ENCODE data around the gene KANK2. TPM values are rescaled to one million over a fixed set of nuclear protein-coding genes. Genes with fewer than 3 reads are reported as not detected.

Gene KANK2
- total and polyA plus RNA-seq, 12 donors = 23.7 to 395 (median 133) TPM

- intact Hi-C loops (cut with DNase I) = no loop called here
- 85 to 92% (median 90%) methylated on average over 14 of the region's 14 CpGs for WGBS, 4 donors
- no peaks in the 10 kb centered on the region for H3K9me3 ChIP-seq (replicated peaks in 1 of 3)
- no peaks in the 10 kb centered on the region for H3K36me3 ChIP-seq (replicated peaks in 1 of 2)
- TF ChIP-seq CTCF (IDR thresholded peaks at IDR 0.05) = no peak
- peak in 1 of 2 donors; percentile 83 for TF ChIP-seq POLR2A (IDR thresholded peaks at IDR 0.05)
- no peak overlapping the region for H3K4me3 ChIP-seq
- peak in 2 of 7 donors; percentile 61 to 81 for DNase-seq
- H3K27me3 ChIP-seq = no peaks in the 10 kb centered on the region
- peaks cover 19 to 22% of the 10 kb centered on the region in 2 donors for H3K4me1 ChIP-seq (replicated peaks in 1 of 2)
- peak overlapping the region in 2 of 5 donors; percentile 52 to 78 for H3K27ac ChIP-seq
Measured at GRCh38 chr19:11148001-11148400, 49.3 kb downstream of the KANK2 start.

- no peak for TF ChIP-seq POLR2A (IDR thresholded peaks at IDR 0.05)
- no peak for TF ChIP-seq CTCF (IDR thresholded peaks at IDR 0.05)
- H3K36me3 ChIP-seq (replicated peaks in 1 of 2) = no peaks in the 10 kb centered on the region
- 95 to 98% (median 97%) methylated on average over 3 of the region's 3 CpGs for WGBS, 4 donors
- peak overlapping the region in 2 of 5 donors; percentile 56 to 71 for H3K27ac ChIP-seq
- intact Hi-C loops (cut with DNase I) = no loop called here
- H3K4me1 ChIP-seq (replicated peaks in 1 of 2) = peaks cover 21 to 30% of the 10 kb centered on the region in 2 donors
- H3K9me3 ChIP-seq (replicated peaks in 1 of 3) = no peaks in the 10 kb centered on the region
- H3K27me3 ChIP-seq = no peaks in the 10 kb centered on the region
- DNase-seq = no peak
- no peak overlapping the region for H3K4me3 ChIP-seq
Measured at GRCh38 chr19:11145536-11145924, 51.8 kb downstream of the KANK2 start.

GRCh38 chr19:11142528-11143171 is 54.7 kb downstream of the KANK2 start:
- H3K27me3 ChIP-seq = no peaks in the 10 kb centered on the region
- no peaks in the 10 kb centered on the region for H3K36me3 ChIP-seq (replicated peaks in 1 of 2)
- H3K4me1 ChIP-seq (replicated peaks in 1 of 2) = peaks cover 44 to 46% of the 10 kb centered on the region in 2 donors
- WGBS, 4 donors = 0 to 7% (median 1%) methylated on average over 4 to 22 of the region's 22 CpGs
- no peaks in the 10 kb centered on the region for H3K9me3 ChIP-seq (replicated peaks in 1 of 3)
- H3K27ac ChIP-seq = peak overlapping the region; percentile 72 to 99 (median 97)
- peak; percentile 93 to 97 (median 96) for DNase-seq
- intact Hi-C loops (cut with DNase I) = no loop called here
- peak in 1 of 2 donors; percentile 33 for TF ChIP-seq POLR2A (IDR thresholded peaks at IDR 0.05)
- TF ChIP-seq CTCF (IDR thresholded peaks at IDR 0.05) = no peak
- peak overlapping the region in 1 of 4 donors; percentile 42 for H3K4me3 ChIP-seq

- intact Hi-C loops (cut with DNase I) = no loop called here
- H3K4me1 ChIP-seq (replicated peaks in 1 of 2) = peaks cover 48 to 50% of the 10 kb centered on the region in 2 donors
- DNase-seq = no peak
- H3K36me3 ChIP-seq (replicated peaks in 1 of 2) = no peaks in the 10 kb centered on the region
- H3K27ac ChIP-seq = peak overlapping the region in 4 of 5 donors; percentile 96 to 99 (median 97)
- H3K4me3 ChIP-seq = no peak overlapping the region
- no peaks in the 10 kb centered on the region for H3K27me3 ChIP-seq
- TF ChIP-seq POLR2A (IDR thresholded peaks at IDR 0.05) (no peak), CTCF (IDR thresholded peaks at IDR 0.05) (no peak)
- 71 to 78% methylated on average over 9 of the region's 9 CpGs; no CpG with 5 or more reads in 2 of the 4 donors for WGBS, 4 donors
- no peaks in the 10 kb centered on the region for H3K9me3 ChIP-seq (replicated peaks in 1 of 3)
Measured at GRCh38 chr19:11141937-11142527, 55.3 kb downstream of the KANK2 start.

All from adrenal gland (tissue), 12 donors.